ENCODE data around the gene THSD8.
"Not testable (repeated sequence)": the region's sequence is repeated elsewhere in the genome, so short reads cannot be mapped to it uniquely, and the experiment has no call there.

DNA sequence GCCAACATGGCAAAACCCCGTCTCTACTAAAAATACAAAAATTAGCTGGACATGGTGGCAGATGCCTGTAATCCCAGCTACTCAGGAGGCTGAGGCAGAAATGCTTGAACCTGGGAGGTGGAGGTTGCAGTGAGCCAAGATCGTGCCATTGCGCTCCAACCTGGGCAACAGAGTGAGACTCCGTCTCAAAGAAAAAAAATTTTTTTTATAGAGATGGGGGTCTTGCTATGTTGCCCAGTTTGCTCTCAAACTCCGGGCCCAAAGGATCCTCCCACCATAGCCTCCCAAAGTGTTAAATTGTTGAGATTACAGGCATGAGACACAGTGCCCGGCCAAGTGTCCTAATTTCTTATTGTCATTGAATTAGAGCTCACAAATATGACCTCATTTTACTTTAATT lies 15.3 kb downstream of the THSD8 start:
- TF ChIP-seq, protein P1, sequence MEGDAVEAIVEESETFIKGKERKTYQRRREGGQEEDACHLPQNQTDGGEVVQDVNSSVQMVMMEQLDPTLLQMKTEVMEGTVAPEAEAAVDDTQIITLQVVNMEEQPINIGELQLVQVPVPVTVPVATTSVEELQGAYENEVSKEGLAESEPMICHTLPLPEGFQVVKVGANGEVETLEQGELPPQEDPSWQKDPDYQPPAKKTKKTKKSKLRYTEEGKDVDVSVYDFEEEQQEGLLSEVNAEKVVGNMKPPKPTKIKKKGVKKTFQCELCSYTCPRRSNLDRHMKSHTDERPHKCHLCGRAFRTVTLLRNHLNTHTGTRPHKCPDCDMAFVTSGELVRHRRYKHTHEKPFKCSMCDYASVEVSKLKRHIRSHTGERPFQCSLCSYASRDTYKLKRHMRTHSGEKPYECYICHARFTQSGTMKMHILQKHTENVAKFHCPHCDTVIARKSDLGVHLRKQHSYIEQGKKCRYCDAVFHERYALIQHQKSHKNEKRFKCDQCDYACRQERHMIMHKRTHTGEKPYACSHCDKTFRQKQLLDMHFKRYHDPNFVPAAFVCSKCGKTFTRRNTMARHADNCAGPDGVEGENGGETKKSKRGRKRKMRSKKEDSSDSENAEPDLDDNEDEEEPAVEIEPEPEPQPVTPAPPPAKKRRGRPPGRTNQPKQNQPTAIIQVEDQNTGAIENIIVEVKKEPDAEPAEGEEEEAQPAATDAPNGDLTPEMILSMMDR (IDR thresholded peaks at IDR 0.05): not testable (repeated sequence)
- TF ChIP-seq POLR2A (IDR thresholded peaks at IDR 0.05; ENCODE audit: low read length); CBX2 (IDR thresholded peaks at IDR 0.05; ENCODE audit: borderline replicate concordance, low read depth); CEBPB (IDR thresholded peaks at IDR 0.05); MAZ (IDR thresholded peaks at IDR 0.05; ENCODE audit: borderline replicate concordance, low read depth, low read length): not testable (repeated sequence)
- TF ChIP-seq, protein P2, sequence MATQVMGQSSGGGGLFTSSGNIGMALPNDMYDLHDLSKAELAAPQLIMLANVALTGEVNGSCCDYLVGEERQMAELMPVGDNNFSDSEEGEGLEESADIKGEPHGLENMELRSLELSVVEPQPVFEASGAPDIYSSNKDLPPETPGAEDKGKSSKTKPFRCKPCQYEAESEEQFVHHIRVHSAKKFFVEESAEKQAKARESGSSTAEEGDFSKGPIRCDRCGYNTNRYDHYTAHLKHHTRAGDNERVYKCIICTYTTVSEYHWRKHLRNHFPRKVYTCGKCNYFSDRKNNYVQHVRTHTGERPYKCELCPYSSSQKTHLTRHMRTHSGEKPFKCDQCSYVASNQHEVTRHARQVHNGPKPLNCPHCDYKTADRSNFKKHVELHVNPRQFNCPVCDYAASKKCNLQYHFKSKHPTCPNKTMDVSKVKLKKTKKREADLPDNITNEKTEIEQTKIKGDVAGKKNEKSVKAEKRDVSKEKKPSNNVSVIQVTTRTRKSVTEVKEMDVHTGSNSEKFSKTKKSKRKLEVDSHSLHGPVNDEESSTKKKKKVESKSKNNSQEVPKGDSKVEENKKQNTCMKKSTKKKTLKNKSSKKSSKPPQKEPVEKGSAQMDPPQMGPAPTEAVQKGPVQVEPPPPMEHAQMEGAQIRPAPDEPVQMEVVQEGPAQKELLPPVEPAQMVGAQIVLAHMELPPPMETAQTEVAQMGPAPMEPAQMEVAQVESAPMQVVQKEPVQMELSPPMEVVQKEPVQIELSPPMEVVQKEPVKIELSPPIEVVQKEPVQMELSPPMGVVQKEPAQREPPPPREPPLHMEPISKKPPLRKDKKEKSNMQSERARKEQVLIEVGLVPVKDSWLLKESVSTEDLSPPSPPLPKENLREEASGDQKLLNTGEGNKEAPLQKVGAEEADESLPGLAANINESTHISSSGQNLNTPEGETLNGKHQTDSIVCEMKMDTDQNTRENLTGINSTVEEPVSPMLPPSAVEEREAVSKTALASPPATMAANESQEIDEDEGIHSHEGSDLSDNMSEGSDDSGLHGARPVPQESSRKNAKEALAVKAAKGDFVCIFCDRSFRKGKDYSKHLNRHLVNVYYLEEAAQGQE (IDR thresholded peaks at IDR 0.05): not testable (repeated sequence)

All from A549 (cell line).